GM10847 (cell line): Measurements from ENCODE around the gene STK38.

Source experiments
- POLR2A ChIP-seq: IDR thresholded peaks from 2 replicates; pipeline ENCODE4 v1.6.1; 2011; ENCODE audit not compliant: insufficient read length; ENCODE audit errors: extremely low read depth

STK38 gene

GRCh38 chr6:36544228-36544627, 3.1 kb downstream of the STK38 start:
- no peak for TF ChIP-seq POLR2A

DNA sequence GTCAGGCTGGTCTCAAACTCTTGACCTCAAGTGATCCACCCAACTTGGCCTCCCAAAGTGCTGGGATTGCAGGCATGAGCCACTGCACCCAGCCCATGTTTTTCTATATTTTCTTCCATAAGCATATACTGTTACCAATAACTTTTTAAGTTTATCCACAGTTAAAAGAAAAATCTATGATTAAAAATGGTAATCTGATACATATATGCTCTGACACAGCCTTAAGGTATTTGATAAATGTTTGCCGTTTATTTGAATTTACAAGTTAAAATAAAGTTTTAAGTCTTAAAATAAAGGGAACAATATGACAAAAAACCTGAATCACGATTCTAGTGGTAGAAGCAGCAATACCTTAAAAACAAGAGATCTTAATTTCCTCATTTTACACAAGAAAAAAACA, 5.2 kb downstream of the STK38 start:
- no peak for TF ChIP-seq POLR2A

DNA sequence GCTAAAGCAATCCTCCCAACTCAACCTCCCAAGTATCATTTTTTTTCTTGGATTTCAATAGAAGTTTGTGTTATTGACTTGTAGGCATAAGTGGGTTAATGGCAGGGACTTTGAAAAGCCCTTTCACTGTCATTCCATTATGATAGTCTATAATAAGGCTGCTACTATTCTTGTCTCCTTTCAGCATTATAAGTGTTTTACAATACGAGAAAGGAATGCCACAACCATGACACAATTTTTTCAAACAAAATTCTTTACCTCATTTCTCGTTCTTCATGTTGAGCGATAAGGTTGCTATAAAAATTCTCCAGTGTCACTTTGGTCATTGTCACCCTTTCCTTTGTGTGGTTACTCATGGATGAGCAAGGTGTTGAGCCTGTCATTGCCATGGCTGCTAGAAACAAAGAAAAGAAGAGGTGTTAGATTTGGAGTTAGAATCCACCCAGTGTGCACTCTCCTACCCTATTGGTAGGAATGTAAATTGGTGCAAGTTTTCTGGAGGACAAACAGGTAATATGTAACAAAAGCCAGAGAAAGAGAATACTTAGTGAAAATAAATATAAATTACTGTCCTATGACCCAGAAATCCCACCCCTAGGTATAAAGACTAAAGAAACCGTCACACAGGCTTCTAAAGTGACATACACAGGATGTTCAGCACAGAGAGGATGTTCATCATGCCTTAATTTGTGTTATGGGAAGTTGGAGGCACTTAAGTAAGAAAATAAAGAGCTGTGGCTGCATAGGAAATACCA, 7.3 kb downstream of the STK38 start:
- TF ChIP-seq POLR2A = no peak

DNA sequence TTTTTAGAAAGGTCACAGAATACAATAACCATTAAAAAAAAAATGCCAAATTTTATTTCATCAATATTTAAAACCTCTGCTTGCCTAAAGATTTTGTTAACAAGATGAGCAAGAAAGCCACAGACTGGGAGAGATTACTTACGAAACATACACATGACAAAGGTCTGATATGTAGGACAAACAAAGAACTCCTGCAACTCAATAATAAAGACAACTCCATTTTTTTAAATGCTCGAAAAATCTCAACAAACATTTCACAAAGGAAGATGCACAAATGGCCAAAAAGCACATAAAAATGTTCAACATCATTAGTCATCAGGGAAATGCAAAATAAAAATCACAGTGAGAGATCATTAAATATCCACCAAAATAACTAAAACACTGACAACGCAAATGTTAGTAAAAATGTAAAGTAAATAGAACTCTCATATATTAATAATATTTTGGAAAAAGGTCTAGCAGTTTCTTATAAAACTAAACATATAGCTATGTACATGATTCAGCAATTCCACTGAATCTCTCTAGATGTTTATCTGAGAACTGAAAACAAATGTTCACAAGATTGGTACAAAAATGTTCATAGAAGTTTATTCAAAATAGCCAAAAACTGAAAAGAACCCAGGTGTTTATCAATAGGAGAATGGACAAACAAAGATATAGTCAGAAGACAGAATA, 10.3 kb downstream of the STK38 start:
- TF ChIP-seq POLR2A = no peak

- no peak for TF ChIP-seq POLR2A
Measured at GRCh38 chr6:36533321-36533720, 14.0 kb downstream of the STK38 start.

DNA sequence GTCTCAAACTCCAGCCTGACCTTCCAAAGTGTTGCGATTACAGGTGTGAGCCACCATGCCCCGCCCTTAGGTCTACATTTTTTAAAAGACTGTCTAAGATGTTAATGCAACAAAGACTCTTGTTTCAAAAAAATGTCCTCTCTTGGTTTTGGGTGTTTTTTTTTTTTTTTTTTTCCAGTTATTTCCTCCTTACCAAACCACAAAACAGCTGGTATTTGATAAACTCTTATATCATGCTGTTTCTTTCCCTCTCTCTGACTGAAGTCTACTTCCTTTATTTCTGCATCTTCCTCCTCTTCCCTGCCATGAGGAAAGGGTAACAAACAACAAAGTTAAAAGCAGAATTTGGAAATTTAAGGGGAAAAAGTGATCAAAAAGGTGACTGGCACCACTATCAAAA, 21.2 kb downstream of the STK38 start:
- TF ChIP-seq POLR2A = no peak

DNA sequence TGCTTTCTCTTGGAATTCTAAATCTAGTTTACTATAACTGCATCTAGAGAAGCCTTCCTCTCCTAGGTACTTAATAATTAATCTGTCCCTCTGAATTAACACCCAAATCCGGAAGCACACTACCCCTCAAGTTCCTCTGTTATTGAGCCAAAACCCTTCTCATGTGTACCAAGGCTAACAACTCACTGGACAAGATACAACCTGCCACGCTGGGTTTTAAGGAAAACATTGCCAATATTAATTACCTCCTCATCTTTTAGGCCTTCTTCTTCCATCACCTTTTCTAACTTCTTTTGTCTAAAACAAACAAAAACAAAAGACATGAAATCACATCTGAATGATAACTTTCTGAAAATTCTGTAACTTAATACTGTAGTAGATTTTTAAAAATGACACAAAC, 21.9 kb downstream of the STK38 start:
- TF ChIP-seq POLR2A = no peak

DNA sequence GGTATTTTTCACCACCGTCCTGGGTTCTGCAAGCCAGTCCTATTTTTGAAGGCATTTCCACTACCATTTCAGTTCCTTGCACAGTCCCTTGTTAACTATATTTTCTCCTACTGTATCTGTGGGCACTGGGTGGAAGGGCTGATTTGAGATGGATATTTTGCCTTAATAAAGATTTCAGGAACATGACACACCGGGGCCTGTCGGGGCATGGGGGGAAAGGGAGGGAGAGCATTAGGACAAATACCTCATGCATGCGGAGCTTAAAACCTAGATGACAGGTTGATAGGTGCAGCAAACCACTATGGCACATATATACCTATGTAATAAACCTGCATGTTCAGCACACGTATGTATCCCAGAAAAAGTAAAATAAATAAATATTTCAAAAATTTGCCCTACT, 22.4 kb downstream of the STK38 start:
- TF ChIP-seq POLR2A = no peak

- no peak for TF ChIP-seq POLR2A
Measured at GRCh38 chr6:36523936-36524499, 23.3 kb downstream of the STK38 start.

DNA sequence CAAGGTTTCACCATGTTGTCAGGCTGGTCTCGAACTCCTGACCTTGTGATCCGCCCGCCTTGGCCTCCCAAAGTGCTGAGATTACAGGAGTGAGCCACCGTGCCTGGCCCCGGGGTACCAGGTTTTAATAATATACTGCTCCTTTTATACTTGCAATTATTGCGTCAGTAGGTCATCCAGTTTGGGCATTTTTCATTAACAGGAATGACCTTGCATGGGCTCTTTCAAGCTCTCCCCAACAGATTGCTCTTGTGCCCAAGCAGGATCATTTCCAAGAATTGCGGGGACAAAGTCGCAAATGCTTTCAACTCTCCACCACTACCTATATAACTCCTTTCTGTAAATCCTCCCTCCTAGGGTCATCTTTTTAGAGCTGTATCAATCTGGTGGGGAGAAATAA, 23.8 kb downstream of the STK38 start:
- TF ChIP-seq POLR2A = no peak

- no peak for TF ChIP-seq POLR2A
Measured at GRCh38 chr6:36519352-36519751, 27.9 kb downstream of the STK38 start.

DNA sequence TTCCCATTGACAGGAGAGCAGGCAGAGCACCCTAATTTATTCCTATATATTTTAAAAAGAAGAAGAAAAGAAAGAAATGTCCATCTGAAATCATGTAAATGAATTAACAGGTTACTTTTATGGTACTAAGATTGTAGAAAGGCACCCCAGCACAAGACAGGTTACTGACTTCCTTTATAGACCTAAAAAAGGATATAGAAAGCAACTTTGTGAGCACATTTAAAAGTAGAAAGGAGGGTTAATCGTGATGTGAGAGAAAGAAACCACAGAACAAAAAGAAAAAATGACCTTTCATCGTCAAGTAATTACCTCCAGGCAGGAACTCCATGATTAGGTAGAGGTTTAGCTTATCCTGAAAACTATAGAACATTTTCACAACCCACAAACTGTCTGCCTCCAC, 29.9 kb downstream of the STK38 start:
- TF ChIP-seq POLR2A = no peak

DNA sequence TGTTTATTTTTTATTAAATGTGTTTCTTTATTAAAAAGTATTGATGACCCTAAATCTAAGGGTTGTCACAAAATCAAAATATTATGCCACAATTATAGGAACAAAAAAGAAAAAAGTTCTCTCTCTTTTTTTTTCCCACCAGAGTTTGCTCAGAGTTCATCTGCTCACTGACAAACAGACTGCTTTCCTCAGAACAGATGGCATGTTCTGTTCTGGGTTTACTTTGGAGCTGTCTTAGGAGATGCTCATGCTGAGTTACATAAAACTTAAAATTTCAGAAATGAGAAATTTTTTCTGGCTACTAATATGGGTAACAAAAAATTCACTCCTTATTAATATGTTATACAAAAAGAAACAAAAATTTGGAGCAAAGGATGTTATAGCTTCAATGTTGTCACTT, 30.3 kb downstream of the STK38 start:
- TF ChIP-seq POLR2A = no peak

DNA sequence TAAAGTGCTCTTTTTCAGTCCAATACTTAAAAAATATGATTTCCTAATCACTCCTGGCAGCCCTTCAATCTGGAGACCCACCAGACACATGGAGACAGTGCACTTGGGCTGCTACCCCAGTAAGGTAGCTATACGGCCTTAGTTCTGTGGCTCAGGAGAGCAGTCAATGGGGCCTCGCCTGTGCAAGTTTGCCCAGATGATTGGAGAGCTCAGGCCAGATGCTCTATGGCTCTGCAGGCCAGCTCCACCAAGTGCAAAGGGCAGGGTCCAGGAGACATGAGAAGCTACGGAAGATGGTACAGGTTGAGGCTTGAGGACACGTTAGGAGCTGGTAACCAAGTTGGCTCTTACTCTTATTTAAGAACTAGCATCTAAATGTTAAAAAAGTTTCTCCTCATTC, 30.7 kb downstream of the STK38 start:
- TF ChIP-seq POLR2A = no peak

GRCh38 chr6:36515844-36516243, 31.4 kb downstream of the STK38 start:
- no peak for TF ChIP-seq POLR2A
